Skin of body (tissue), 2 donors: ENCODE results near the gene CCSAP. TPM values are rescaled to one million over a fixed set of nuclear protein-coding genes. Genes with fewer than 3 reads are reported as not detected.

ENCODE experiments used
- DNase-seq: peaks from one replicate; lab custom pipeline; 2025; lab: John Stamatoyannopoulos, UW
- total RNA-seq: library from RNA; depleted of rRNA; stranded (reverse); fragments of >200 nt; gene quantifications from one replicate; pipeline ENCODE4 v1.2.3, GENCODE V29; 2014

CCSAP gene
- total RNA-seq, 1 donor from 2014 or later: 16.8 TPM

GRCh38 chr1:229287267-229287666 is 55.6 kb downstream of the CCSAP start:
- no peak for DNase-seq

GRCh38 chr1:229286099-229286766 is 56.6 kb downstream of the CCSAP start:
- no peak for DNase-seq

DNA sequence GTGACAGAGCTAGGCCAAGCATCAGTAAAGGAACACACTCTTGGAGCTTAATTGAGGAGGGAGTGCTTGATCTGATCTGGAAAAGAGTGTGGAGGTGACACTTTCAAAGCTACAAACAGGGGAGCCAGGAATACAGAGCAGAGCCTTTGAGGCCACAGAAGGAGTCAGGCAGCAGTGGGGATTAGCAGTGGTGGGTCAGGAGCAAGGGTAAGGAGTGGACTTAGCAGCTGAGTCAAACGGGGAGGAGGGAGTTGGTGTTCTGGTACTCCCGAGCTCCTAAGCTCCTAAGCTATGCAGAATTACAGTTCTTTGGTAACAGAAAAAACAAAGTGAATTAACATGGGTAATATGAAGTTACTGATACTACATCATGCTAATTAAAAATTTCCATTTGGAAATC is 57.4 kb downstream of the CCSAP start:
- DNase-seq: no peak

- no peak for DNase-seq
Measured at GRCh38 chr1:229284887-229285286, 58.0 kb downstream of the CCSAP start.

DNA sequence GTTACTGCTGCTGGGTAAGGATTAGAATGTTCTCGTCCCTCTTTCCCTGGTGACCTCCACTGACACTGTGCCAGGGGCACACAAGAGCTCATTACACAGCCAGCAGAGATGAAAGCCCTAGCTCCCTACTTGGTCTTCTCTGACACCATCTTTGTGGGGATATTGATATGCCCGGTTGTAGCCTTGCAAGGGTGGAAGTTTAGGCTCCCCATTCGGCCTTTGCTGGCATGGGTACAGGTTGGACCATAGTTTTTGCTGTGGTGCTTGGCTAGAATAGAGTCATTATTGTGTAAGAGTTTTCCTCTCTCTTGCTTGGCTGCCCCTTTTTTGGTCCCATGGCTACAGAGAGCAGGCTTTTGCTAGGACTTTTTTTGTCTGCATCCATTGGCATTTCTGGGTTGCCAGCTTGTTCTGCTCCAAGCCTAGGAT is 59.6 kb downstream of the CCSAP start:
- DNase-seq: no peak

DNA sequence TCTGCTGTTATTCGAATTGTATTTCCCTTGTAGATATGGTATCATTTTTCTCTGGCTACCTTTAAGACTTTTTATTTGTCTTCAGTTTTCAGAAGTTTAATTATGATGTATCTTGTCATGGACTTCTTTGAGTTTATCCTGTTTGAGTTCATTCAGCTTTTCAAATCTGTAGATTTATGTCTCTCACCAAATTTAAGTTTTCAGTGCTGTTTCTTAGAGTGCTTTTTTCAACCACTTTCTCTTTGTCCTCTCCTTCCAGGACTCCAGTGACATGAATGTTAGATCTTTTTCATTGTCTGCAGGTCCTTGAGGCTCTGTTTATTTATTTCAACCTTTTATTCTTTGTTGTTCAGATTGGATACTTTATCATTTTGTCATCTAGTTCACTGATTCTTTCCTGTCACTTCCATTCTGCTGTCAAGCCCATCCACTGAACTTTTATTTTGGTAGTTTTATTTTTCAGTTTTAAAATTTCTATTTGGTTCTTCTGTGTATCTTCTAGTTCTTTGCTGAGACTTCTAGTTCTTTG is 60.5 kb downstream of the CCSAP start:
- DNase-seq: no peak

DNA sequence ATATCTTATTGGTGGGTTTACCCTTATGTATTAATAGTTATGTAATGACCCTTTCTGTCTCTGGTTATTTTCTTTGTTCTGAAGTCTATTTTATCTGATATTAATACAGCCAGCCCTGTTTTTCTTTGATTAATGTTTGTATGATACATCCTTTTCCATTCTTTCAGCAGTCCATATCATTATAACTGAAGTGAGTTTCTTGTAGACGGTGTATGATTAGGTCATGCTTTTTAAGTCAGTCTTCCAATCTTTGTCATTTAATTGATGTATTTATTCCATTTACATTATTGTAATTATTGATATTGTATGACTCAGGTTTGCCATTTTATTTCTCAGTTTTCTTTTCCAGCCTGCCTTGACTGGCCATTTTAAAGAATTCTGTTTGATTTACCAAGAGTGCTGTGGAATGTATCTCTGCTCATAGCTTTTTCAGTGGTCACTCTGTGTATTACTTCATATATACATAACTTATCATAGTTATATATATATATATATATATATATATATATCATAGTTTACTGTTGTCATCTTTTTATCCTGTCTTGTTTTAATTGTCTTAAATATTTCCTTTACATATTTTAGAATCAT is 61.4 kb downstream of the CCSAP start:
- DNase-seq: no peak

DNA sequence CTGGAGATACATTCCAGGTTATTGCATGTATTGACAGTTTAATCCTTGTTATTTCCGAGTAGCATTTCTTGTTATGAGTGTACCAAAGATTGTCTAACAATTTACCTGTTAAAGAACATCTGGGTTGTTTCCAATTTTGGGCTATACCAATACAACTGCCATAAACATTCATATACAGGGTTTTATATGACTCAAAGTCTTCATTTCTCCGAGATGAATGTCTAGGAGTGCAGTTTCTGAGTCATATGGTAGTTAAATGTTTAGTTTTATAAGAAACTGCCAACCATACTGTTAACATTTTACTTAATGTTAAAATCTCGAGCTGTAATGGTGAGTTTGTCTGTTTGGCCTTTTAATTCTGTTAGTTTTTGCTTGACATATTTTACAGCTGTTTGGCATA is 61.9 kb downstream of the CCSAP start:
- no peak for DNase-seq

DNA sequence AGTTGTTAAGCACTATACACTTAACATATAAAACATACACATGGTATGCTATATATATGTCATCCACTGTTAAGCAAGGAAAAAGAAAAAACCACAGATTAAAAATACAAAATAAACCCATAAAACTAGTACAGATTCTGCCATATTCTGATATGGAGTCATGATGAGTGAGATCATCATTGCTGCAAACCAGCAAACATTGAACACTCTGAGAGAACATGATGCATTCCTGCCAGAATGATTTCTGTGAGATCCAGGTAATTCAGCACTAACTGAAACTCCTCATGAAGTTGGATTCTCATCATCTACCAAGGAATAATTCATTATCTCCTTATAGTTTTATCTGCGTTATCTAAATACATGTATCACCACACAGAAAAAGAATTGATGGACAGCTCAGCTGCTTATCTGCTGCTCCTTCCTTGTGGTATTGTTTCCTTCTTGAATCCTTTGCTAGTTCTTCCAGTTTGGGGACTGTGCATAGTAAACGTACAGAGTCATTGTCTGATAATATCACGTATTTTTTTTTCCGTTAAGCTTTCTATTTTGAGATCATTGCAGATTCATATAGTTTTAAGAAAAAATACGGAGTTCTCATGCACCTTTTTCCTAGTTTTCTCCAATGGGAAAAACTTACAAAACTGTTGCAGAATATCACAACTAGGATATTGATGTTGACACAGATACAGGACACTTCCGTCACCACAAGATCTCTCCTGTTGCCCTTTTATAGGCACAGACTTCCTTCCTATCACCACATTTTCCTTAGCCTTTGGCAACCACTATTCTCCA is 62.6 kb downstream of the CCSAP start:
- DNase-seq: no peak

DNA sequence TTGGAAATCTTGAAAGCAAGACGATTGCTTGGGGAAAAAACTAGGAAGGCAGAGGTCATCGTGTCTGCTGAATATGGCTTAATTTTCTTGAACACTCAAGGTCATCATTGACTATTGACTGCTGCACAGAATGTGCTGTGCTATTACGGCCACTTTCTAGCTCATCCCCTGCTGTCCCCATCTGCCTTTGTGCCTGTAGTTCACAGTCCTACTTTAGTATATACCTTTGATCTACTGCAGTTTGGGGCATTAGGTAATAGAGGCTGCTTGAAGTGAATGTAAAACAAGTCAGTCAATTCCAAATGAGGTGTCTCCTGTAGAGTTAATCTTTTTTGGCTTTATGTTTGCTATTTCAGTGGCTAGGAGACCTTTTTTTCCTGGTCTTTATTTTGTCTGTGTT is 63.6 kb downstream of the CCSAP start:
- DNase-seq: no peak

- no peak for DNase-seq
Measured at GRCh38 chr1:229278120-229278741, 64.6 kb downstream of the CCSAP start.

DNA sequence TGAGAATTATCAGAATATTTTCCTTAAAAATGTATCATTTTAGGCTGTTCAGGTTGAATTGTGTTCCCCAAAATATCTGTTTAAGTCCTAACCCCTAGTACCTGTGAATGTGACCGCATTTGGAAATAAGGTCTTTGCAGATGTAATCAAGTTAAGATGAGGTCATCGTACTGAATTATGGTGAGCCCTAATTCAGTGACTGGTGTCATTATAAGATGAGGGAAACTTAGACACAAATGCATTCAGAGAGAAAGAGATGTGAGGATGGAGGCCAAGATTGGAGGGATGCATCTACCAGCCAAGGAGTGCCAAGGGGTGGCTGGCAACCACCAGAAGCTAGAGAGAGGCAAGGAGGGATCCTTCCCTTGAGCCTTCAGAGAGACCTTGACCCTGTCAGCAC is 67.8 kb downstream of the CCSAP start:
- no peak for DNase-seq

DNA sequence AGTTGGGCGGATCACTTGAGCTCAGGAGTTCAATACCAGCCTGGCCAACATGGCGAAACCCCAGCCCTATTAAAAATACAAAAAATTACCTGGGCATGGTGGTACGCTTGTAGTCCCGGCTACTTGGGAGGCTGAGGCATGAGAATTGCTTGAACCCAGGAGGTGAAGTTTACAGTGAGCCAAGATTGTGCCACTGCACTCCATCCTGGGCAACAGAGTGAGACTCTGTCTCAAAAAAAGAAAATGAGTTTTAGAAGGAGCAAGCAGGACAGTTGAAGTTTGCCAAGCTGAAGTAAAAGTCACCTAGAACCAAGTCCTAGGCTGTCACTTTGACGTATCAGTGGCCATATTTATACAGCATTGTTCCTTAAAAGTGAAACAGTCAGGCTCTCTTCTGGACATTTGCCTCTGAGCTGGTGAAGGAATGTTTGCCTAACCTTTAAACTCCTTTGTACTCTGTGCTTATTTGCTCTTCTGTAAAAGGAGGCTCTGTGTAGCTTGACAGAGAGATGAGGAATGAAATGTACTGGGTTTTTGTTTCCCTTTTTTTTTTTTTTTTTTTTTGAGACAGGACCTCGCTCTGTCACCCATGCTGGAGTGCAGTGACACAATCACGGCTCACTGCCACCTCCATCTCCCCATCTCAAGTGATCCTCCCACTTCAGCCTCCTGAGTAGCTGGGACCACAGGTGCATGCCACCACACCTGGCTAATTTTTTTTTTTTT is 69.2 kb downstream of the CCSAP start:
- no peak for DNase-seq

DNA sequence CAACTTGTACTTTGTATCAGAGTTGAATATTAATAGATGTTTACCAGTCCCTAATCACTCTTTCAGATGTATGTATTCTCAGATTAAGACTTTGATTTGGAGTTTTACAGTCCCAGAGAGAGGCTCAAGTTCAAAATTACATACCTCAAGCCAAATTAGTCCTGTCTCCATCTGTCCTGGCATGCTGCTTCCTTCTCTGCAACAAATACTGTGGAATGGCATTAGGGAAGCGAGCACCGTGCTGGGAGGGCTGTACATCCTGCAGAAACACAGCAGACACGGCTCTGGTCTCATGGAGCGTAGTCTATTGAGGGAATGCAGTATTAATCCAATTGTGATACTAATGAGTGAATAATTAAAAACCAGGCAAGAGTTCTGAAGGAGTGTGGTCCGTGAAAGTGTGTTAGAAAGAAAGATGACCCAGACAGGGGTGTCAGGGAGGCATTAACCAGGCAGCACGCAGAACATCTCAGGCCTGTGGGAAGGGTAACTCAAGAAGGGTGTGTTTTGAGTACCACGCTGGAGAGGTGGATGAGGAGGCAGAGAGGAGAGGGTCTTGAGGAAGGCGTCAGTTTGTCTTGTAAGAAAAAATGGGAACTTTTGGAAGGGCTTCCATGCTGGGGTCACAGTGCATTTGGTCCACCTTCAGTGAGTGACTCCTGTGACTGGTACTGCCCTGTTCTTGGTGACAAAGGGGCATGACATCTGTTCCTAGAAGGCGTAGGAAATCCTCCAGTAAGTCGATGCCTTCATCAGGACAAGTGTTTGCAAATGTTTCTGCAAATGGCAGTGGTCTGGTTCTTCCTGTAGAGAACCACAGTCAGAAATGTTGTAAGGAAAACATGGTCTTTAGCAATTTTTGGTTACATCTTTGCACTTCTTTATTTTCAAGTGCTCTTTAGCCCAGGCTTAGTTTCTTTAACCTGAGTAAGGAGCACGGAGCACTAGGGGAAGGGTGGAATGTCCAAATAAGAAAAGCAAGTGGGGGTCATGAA is 70.4 kb downstream of the CCSAP start:
- DNase-seq: no peak

- DNase-seq: no peak
Measured at GRCh38 chr1:229271448-229272159, 71.2 kb downstream of the CCSAP start.
